ACC112 (cell line): ENCODE measurements around the gene DCP1B.

ENCODE experiments used
- H2AFZ ChIP-seq: fragments of 200-600 bp; sonication (generic); one replicate; pipeline ENCODE4 v1.6.0; 2017; ENCODE audit warnings: antibody characterized with exemption, low read length; ENCODE audit not compliant: unreplicated experiment
- H3K27ac ChIP-seq: fragments of 200-600 bp; sonication (generic); 2 replicates; pipeline ENCODE4 v1.5.1; 2014; ENCODE audit warnings: low read depth, mild to moderate bottlenecking, antibody characterized with exemption, low read length, moderate library complexity
- H3K27me3 ChIP-seq: fragments of 200-600 bp; sonication (generic); 2 replicates; pipeline ENCODE4 v1.6.1; 2014; ENCODE audit warnings: mild to moderate bottlenecking, antibody characterized with exemption, low read length, moderate library complexity, mixed read lengths; ENCODE audit not compliant: insufficient read depth
- H3K36me3 ChIP-seq: fragments of 200-600 bp; sonication (generic); 2 replicates; pipeline ENCODE4 v1.6.1; 2016; ENCODE audit warnings: mild to moderate bottlenecking, antibody characterized with exemption, low read length, moderate library complexity, mixed read lengths; ENCODE audit not compliant: insufficient read depth
- H3K4me1 ChIP-seq: fragments of 200-600 bp; sonication (generic); one replicate; pipeline ENCODE4 v1.6.1; 2016; ENCODE audit warnings: low read length, mixed read lengths; ENCODE audit not compliant: insufficient read depth, unreplicated experiment, control insufficient read depth
- H3K4me3 ChIP-seq: fragments of 200-600 bp; sonication (generic); 2 replicates; pipeline ENCODE4 v1.5.1; 2014; ENCODE audit warnings: mild to moderate bottlenecking, low read depth, low read length
- H3K79me2 ChIP-seq: fragments of 200-600 bp; sonication (generic); one replicate; pipeline ENCODE4 v1.6.0; 2016; ENCODE audit warnings: low read length; ENCODE audit not compliant: control insufficient read depth, unreplicated experiment, insufficient read depth

Gene DCP1B

GRCh38 chr12:1977109-1977508 lies 27.1 kb downstream of the DCP1B start:
- no peak overlapping the region for H2AFZ ChIP-seq
- no peaks in the 10 kb centered on the region for H3K79me2 ChIP-seq
- H3K27me3 ChIP-seq: no peaks in the 10 kb centered on the region
- H3K36me3 ChIP-seq: no peaks in the 10 kb centered on the region
- no peak overlapping the region for H3K4me3 ChIP-seq
- no peak overlapping the region for H3K27ac ChIP-seq
- H3K4me1 ChIP-seq: peaks cover 10% of the 10 kb centered on the region

- Histone ChIP-seq H3K36me3 (no peaks in the 10 kb centered on the region), H3K4me1 (peaks cover 13% of the 10 kb centered on the region), H3K4me3 (no peak overlapping the region), H2AFZ (no peak overlapping the region), H3K27ac (no peak overlapping the region), H3K27me3 (no peaks in the 10 kb centered on the region), H3K79me2 (no peaks in the 10 kb centered on the region)
These were observed 29.4 kb downstream of the DCP1B start for GRCh38 chr12:1974812-1975211.

GRCh38 chr12:1972856-1973317 lies 31.4 kb downstream of the DCP1B start:
- Histone ChIP-seq H3K36me3 (no peaks in the 10 kb centered on the region), H3K4me3 (0 out of 2 replicates have a peak overlapping the region, but pooled peaks have one; percentile 11), H3K4me1 (peaks cover 13% of the 10 kb centered on the region), H2AFZ (no peak overlapping the region), H3K27me3 (no peaks in the 10 kb centered on the region), H3K27ac (no peak overlapping the region), H3K79me2 (no peaks in the 10 kb centered on the region)

GRCh38 chr12:1972260-1972659 lies 32.0 kb downstream of the DCP1B start:
- no peaks in the 10 kb centered on the region for H3K79me2 ChIP-seq
- no peaks in the 10 kb centered on the region for H3K36me3 ChIP-seq
- 0 out of 2 replicates have a peak overlapping the region, but pooled peaks have one; percentile 11 for H3K4me3 ChIP-seq
- no peak overlapping the region for H2AFZ ChIP-seq
- peaks cover 13% of the 10 kb centered on the region for H3K4me1 ChIP-seq
- H3K27ac ChIP-seq: no peak overlapping the region
- no peaks in the 10 kb centered on the region for H3K27me3 ChIP-seq

GRCh38 chr12:1970331-1970900 lies 33.8 kb downstream of the DCP1B start:
- Histone ChIP-seq H3K27ac (no peak overlapping the region), H3K4me3 (no peak overlapping the region)

GRCh38 chr12:1966561-1967226 lies 37.6 kb downstream of the DCP1B start:
- Histone ChIP-seq H3K36me3 (peaks cover 6% of the 10 kb centered on the region; the same call in 1 of the 2 replicates), H3K27ac (no peak overlapping the region), H3K4me3 (no peak overlapping the region), H3K27me3 (no peaks in the 10 kb centered on the region), H3K79me2 (no peaks in the 10 kb centered on the region), H3K4me1 (no peaks in the 10 kb centered on the region), H2AFZ (no peak overlapping the region)

More at GRCh38 chr12:1970331-1970900, 33.8 kb downstream of the DCP1B start:
- Histone ChIP-seq H3K27me3 (no peaks in the 10 kb centered on the region), H3K36me3 (0 out of 2 replicates have a peak, but pooled peaks cover 6% of the 10 kb centered on the region), H3K79me2 (no peaks in the 10 kb centered on the region), H2AFZ (no peak overlapping the region), H3K4me1 (peaks cover 13% of the 10 kb centered on the region)

GRCh38 chr12:1965916-1966315 lies 38.3 kb downstream of the DCP1B start:
- no peaks in the 10 kb centered on the region for H3K27me3 ChIP-seq
- H3K4me1 ChIP-seq: no peaks in the 10 kb centered on the region
- no peaks in the 10 kb centered on the region for H3K79me2 ChIP-seq
- no peak overlapping the region for H3K27ac ChIP-seq
- no peak overlapping the region for H3K4me3 ChIP-seq
- H2AFZ ChIP-seq: no peak overlapping the region
- peaks cover 12% of the 10 kb centered on the region for H3K36me3 ChIP-seq

- Histone ChIP-seq H3K27me3 (no peaks in the 10 kb centered on the region), H3K79me2 (no peaks in the 10 kb centered on the region), H3K4me3 (no peak overlapping the region), H3K4me1 (no peaks in the 10 kb centered on the region), H2AFZ (no peak overlapping the region), H3K27ac (no peak overlapping the region), H3K36me3 (peaks cover 27% of the 10 kb centered on the region)
These were observed 41.9 kb downstream of the DCP1B start for GRCh38 chr12:1962051-1963020.

- peaks cover 27% of the 10 kb centered on the region for H3K36me3 ChIP-seq
- H3K27me3 ChIP-seq: no peaks in the 10 kb centered on the region
- no peaks in the 10 kb centered on the region for H3K4me1 ChIP-seq
- H3K79me2 ChIP-seq: no peaks in the 10 kb centered on the region
- H2AFZ ChIP-seq: no peak overlapping the region
- no peak overlapping the region for H3K27ac ChIP-seq
- H3K4me3 ChIP-seq: no peak overlapping the region
These were observed 47.5 kb downstream of the DCP1B start for GRCh38 chr12:1956716-1957115.

- Histone ChIP-seq H3K36me3 (peaks cover 31% of the 10 kb centered on the region), H3K4me3 (no peak overlapping the region), H2AFZ (no peak overlapping the region), H3K27me3 (no peaks in the 10 kb centered on the region), H3K4me1 (no peaks in the 10 kb centered on the region), H3K79me2 (no peaks in the 10 kb centered on the region), H3K27ac (no peak overlapping the region)
These were observed 54.3 kb downstream of the DCP1B start for GRCh38 chr12:1949771-1950470.
